Endothelial cell of umbilical vein (primary cell): Measurements from ENCODE around the gene COBLL1.

Experiments used
- EZH2 ChIP-seq: IDR thresholded peaks from 2 replicates; pipeline ENCODE4 v1.6.1; 2012; ENCODE audit warnings: borderline replicate concordance, low read depth, mild to moderate bottlenecking, moderate library complexity, low read length, inconsistent platforms; ENCODE audit not compliant: severe bottlenecking
- JUN ChIP-seq: IDR thresholded peaks from 2 replicates; pipeline ENCODE4 v1.6.1; 2011; ENCODE audit warnings: borderline replicate concordance, low read depth; ENCODE audit not compliant: insufficient read length, insufficient read depth
- POLR2A ChIP-seq: IDR thresholded peaks from 2 replicates; pipeline ENCODE4 v1.6.1; 2012; ENCODE audit warnings: low read depth, mild to moderate bottlenecking, control low read depth, low read length
- POLR2AphosphoS5 ChIP-seq: IDR thresholded peaks from 2 replicates; pipeline ENCODE4 v1.6.1; 2012; ENCODE audit warnings: low read depth, mild to moderate bottlenecking, control low read depth, low read length, moderate library complexity; ENCODE audit not compliant: insufficient read depth
- TF ChIP-seq, protein P1 (sequence below), 2 donors: IDR thresholded peaks; 1 replicate in 1 of 2; 2 replicates in 1 of 2; pipeline ENCODE4 v1.5.1; 2011; ENCODE audit warnings: low read length in 2 of 2, mild to moderate bottlenecking in 2 of 2, moderate library complexity in 2 of 2, control low read depth in 1 of 2, inconsistent platforms in 1 of 2, low read depth in 1 of 2; ENCODE audit not compliant: insufficient read depth in 1 of 2; ENCODE audit errors: extremely low read depth in 1 of 2

DNA sequence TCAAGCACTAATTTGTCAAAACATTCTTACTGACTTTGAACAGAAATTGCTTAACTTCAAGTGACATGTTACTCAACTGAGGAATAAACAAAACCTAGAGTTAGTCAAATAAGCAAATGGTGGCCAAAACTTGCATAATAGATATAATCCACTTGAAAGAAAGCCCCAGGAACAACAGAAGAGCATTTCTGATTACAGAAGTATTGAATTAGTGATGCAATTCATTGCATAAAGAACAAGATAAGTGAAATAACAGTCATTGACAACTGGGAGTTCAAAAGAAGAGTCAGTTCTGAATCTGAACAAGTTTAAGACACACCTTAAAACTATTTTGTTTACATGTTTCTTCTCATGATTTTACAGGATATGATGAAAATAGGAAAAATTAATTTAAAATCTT is 30.8 kb downstream of the COBLL1 start:
- TF ChIP-seq, protein P1, sequence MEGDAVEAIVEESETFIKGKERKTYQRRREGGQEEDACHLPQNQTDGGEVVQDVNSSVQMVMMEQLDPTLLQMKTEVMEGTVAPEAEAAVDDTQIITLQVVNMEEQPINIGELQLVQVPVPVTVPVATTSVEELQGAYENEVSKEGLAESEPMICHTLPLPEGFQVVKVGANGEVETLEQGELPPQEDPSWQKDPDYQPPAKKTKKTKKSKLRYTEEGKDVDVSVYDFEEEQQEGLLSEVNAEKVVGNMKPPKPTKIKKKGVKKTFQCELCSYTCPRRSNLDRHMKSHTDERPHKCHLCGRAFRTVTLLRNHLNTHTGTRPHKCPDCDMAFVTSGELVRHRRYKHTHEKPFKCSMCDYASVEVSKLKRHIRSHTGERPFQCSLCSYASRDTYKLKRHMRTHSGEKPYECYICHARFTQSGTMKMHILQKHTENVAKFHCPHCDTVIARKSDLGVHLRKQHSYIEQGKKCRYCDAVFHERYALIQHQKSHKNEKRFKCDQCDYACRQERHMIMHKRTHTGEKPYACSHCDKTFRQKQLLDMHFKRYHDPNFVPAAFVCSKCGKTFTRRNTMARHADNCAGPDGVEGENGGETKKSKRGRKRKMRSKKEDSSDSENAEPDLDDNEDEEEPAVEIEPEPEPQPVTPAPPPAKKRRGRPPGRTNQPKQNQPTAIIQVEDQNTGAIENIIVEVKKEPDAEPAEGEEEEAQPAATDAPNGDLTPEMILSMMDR (IDR thresholded peaks at IDR 0.05; ENCODE audit: extremely low read depth in 1 of 2, insufficient read depth in 1 of 2, low read depth in 1 of 2, low read length in 2 of 2), result no peak
- no peak for TF ChIP-seq JUN
- TF ChIP-seq POLR2A, result no peak
- TF ChIP-seq EZH2, result no peak
- TF ChIP-seq POLR2AphosphoS5, result no peak
